Measurements from ENCODE around the gene FKTN. TPM values are rescaled to one million over a fixed set of nuclear protein-coding genes. Genes with fewer than 3 reads are reported as not detected.

The FKTN gene
- total RNA-seq, 1 experiment from 2014 or later: 55.0 TPM

DNA sequence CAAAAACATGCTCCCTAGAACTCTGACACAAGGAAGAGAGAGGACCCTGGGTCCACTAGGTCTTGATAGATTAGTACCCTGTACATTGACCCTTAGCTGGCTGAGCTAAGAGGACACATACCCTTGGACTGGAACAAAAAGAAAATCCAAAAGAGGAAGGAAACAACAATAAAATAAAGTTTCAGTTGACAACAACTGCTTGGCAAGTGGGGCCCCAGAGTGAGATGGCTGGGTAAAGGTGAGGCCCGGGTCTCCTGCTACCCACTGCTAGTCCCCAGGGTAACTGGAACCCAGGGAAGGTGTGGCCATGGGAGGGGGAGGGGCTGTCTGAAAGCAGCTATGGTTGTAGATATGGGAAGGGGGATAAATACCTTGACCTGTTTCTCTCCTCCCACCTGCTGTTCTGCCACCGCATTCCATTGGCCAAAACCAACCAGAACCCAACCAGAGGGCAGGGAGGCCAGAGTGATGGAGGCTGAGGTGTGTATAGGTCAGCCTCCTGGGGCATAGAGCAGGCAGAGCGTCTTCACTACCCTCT is 116.0 kb downstream of the FKTN start:
- no peak for DNase-seq (ENCODE audit: extremely low read depth, low read depth)

- DNase-seq (ENCODE audit: extremely low read depth, low read depth): no peak
Measured at GRCh38 chr9:105676351-105676923, 118.5 kb downstream of the FKTN start.

- DNase-seq (ENCODE audit: extremely low read depth, low read depth): no peak
Measured at GRCh38 chr9:105678163-105678562, 120.2 kb downstream of the FKTN start.

- DNase-seq (ENCODE audit: extremely low read depth, low read depth): no peak
Measured at GRCh38 chr9:105678781-105679180, 120.8 kb downstream of the FKTN start.

GRCh38 chr9:105679257-105680022 is 121.5 kb downstream of the FKTN start:
- DNase-seq (ENCODE audit: extremely low read depth, low read depth): no peak

DNA sequence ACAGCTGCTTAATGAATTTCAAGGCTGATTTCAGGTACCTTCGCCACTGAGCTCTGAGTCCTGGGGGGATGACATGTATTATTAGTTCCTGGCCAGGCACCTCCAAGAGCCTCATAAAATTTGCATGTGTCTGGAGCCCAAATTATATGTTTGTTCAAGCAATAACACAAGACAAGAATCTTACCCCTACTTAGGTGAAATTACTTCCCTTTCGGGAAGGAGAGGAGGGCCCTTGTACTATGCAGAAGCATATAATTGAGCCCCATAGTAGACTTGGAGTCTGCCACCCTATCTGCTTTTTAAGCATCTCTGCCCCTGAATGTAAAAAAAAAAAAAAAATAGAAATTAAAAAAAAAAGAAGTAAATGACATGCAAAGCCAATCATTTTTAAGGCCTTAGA is 123.4 kb downstream of the FKTN start:
- no peak for DNase-seq (ENCODE audit: extremely low read depth, low read depth)

DNA sequence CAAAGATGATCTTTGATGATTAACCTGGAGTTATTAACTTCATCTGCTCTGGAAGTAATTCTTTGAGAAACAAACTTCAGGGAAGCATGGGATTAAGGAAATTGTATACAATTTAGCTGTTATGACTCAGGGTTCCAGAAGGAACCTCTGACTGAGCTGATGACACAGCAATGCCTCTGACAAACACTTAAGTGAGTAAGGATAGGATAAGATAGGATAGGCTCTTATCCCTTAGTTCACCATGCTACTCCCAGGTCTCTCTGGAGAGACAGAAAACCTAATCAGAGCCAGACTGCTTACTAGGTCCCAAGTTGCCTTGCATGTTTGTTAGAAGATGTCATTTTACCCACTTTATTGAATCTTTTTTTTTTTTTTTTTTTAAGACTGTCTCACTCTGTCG is 123.8 kb downstream of the FKTN start:
- no peak for DNase-seq (ENCODE audit: extremely low read depth, low read depth)

- no peak for DNase-seq (ENCODE audit: extremely low read depth, low read depth)
Measured at GRCh38 chr9:105683688-105684275, 125.9 kb downstream of the FKTN start.

DNA sequence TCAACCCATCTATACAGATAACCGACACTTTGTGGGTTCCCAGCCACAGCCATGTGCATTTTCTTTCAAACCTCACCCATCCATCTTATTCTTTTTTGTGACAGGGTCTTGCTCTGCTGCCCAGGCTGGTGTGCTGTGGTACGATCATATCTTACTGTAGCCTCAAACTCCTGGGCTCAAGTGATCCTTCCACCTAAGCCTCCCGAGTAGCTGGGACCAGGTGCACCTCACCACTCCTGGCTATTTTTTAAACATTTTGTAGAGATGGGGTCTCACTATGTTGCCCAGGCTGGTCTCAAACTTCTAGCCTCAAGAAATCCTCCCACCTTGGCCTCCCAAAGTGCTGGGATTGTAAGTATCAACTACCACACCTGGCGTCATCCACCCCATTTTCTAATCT is 129.0 kb downstream of the FKTN start:
- no peak for DNase-seq (ENCODE audit: extremely low read depth, low read depth)

Other genes with a start within 250 kb of the FKTN start
- 4.0 and 6.2 TPM in 2 replicates for gene FSD1L, start 110.1 kb upstream of the FKTN start, total RNA-seq (2014; rRNA removed; shearing (Covaris generic))
- gene TAL2, start 104.3 kb downstream of the FKTN start, total RNA-seq (2014; rRNA removed; shearing (Covaris generic)): not detected in 2 replicates
- 25.7 and 30.3 TPM in 2 replicates for gene TMEM38B, start 136.4 kb downstream of the FKTN start, total RNA-seq (2014; rRNA removed; shearing (Covaris generic))